HFF-Myc (cell line): Measurements from ENCODE around the gene HOXA2.

Experiments
- DNase-seq: peaks from one replicate; pipeline ENCODE4 v3.0.0-alpha.2; 2011; ENCODE audit warnings: low read depth; ENCODE audit errors: extremely low read depth
- H3K4me3 ChIP-seq: replicated peaks from 2 replicates; pipeline ENCODE4 v1.5.1; 2011; ENCODE audit warnings: low read depth, mild to moderate bottlenecking, control low read depth, low read length
- TF ChIP-seq, protein P1 (sequence below): IDR thresholded peaks from 2 replicates; pipeline ENCODE4 v1.5.1; 2012; ENCODE audit warnings: mild to moderate bottlenecking, low read depth, low read length, control low read depth; ENCODE audit errors: missing control alignments

The HOXA2 gene

DNA sequence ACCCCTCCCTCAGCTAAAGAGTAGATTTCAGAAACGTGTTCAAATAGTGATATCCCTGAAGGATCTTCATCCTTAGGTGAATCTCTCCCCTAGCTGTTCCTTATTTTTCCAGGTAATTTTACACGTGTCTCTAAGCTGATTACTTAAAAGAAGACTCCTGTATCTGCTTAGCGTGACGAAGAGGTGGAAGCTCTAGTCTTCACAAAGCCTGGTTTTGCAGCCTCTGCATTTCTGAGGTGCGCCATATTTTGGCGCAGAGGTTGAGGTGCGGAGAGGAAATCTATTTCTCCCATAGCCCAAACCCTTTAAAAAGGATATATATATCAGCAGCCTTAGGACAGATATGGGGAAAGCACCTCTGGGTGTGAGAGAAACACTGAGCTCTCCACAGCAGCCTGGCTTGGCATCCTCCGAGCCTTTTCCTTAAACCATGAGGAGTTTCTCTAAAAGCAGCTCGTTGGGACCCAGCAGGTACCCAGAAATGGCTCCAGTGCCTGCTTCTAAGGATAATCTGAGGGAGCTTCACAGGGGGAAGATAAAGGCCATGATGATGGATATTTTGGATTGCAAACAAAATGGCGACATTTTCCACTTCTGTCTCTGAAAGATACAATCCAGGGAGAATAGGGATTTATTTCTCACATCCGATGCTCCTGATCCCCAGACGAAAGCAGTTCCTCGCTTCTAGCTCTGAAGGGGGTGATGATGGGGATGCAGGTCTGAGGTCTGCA lies 3.0 kb upstream of the HOXA2 start:
- no peak overlapping the region for H3K4me3 ChIP-seq
- TF ChIP-seq, protein P1, sequence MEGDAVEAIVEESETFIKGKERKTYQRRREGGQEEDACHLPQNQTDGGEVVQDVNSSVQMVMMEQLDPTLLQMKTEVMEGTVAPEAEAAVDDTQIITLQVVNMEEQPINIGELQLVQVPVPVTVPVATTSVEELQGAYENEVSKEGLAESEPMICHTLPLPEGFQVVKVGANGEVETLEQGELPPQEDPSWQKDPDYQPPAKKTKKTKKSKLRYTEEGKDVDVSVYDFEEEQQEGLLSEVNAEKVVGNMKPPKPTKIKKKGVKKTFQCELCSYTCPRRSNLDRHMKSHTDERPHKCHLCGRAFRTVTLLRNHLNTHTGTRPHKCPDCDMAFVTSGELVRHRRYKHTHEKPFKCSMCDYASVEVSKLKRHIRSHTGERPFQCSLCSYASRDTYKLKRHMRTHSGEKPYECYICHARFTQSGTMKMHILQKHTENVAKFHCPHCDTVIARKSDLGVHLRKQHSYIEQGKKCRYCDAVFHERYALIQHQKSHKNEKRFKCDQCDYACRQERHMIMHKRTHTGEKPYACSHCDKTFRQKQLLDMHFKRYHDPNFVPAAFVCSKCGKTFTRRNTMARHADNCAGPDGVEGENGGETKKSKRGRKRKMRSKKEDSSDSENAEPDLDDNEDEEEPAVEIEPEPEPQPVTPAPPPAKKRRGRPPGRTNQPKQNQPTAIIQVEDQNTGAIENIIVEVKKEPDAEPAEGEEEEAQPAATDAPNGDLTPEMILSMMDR: no peak
- DNase-seq: no peak

DNA sequence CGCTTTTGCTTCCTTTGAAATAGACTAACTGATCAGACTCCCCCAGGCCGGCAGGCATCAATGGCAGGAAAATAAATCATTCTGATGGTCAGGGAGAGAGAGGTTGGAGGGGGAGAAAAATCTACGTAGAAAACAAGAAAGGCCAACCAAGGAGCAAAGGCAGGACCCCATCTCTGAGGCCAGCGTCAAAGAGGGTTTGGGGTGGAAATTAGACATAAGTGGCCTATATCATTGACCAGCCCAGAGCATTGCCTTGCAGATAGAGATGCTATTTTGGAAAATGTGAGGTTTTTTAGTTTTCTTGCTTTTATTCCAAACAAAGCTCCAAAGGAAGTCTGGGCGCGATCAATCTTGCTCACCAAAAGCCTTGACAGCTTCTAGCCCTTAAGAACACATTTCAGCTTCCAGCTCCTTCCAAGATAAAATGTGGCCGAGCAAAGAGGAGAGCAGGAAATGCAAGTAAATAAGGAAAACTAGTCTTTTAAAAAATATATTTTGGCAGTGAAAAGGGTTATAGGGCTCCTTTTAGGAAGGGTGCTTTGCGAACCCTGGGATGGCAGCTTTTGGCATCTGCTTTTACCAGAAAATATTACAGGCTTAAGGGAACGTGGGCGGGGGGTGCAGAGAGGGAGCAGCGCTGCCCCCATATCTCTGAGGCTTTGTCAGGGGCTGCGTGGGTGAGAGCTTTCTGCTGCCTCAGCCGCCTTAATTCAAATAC lies 2.0 kb upstream of the HOXA2 start:
- TF ChIP-seq, protein P1: no peak
- no peak overlapping the region for H3K4me3 ChIP-seq

DNA sequence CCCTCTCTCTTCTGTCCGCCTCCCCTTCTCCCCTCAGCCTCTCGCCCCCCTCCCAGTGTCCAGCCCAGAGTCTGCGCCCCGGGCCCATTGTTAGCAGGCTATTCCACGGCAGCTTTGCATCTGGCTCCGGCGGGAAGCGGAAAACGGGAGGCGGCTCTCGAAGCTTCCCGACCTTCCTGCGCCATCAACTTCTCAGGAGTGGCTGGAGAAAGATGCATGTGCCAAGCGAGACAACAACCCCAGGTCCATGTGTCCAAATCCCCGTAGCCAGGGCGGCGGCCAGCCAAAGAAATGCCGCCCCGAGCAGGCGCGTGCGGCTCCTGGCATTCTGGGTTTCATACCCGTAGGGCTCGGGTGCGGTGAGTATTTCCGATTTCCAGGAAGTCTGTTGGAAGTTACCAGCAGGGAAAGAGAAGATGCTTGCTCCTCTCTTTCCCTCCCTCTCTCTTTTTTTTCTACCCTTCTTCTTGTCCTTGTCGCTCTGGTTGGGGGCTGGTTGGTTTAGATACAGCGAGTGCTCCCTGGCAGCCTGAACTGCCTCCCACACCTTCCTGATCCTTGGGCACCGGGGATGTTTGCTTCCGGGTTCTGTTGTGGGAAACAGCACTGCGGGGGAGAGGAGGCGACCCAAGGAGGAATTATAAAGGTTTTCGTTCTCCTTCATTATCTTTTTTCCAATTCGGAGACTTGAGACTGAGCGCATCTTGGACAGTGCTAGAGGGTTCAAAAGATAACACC lies 1.2 kb upstream of the HOXA2 start:
- TF ChIP-seq, protein P1: no peak
- H3K4me3 ChIP-seq: no peak overlapping the region

More for the DNA sequence above, 2.0 kb upstream of the HOXA2 start:
- DNase-seq: no peak

DNA sequence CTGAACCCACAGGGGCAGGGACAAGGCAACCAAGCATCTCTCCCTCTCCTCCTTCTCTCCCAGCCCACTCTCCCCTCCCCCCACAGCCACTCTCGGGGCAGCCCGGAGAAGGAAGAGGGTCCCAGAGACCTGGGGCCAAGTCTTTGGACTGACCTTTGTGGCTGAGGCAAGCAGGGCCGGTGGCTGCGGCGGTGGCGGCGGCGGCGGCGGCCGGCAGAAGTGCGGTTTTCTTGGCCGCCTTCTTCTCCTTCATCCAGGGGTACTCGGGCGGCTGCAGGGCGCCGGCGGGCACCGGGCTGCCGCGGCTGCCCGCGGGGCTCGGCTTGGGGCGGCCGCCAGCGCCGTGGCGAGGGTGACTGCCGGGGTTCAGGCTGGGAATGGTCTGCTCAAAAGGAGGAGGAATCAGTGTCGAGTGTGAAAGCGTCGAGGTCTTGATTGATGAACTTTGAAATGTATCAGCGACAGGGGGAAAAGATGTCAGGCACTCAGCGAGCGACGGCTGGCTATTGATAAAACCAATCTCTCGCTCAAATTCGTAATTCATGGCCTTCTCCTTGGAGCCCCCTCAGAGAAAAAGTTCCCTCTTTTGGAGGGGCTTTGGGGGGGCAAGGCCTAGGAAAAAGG lies 414 bp downstream of the HOXA2 start:
- TF ChIP-seq, protein P1: no peak
- no peak for DNase-seq
- no peak overlapping the region for H3K4me3 ChIP-seq

More for the DNA sequence above, 1.2 kb upstream of the HOXA2 start:
- no peak for DNase-seq

DNA sequence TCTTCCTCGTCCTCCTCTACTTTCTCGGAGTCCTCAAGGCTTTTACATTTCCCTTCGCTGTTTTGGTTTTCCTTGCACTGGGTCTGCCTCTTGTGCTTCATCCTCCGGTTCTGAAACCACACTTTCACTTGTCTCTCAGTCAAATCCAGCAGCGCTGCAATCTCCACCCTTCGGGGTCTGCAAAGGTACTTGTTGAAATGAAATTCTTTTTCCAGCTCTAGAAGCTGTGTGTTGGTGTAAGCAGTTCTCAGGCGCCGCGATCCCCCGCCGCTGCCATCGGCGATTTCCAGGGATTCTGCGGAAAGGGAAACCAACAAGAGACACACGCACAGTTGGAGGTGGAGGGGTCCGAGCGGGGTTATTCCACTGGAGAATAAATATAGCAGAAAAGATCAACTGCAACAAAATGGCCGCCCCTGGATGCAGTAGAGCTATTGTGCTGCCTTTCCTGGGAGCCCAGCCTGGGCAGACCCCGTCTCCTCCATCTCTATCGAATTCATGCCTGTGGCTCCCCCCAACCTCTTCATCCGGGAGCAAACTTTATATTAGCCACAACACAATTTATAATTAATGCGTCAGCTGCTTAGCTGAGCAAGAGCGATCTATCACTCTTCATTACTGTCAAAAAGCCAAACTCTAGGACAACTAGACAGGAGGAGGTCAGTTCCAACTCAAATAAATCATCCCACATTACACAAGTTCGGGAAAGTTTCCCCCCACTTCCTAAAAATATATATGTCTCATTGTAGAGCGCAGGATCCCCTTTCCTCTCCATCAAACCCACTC lies 1.1 kb downstream of the HOXA2 start:
- H3K4me3 ChIP-seq: no peak overlapping the region
- DNase-seq: no peak
- TF ChIP-seq, protein P1: no peak

DNA sequence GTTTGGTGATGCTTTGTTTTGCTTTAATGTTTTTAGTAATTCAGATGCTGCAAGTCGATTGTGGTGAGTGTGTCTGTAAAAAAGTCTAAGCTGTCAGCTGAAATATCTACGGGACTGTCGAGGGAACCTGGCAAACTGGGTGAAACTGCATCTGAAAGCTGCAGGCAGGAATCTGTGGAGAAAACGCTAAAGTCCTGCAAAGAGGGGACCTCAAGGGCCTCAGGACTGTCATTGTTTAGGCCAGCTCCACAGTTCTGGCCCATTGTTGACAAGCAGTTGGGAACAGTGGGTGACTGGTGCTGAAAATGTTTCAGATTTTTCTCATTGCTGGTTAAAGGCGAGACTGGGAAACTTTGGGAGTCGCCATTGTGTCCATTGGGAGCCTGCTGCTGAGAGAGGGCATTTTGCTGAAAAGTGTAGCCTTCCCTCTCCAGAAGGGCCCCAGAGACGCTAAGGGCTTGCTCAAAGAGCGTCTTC lies 1.8 kb downstream of the HOXA2 start:
- DNase-seq: no peak
- no peak overlapping the region for H3K4me3 ChIP-seq
- TF ChIP-seq, protein P1: no peak
